K562 (cell line): ENCODE measurements around the gene HNRNPH3. TPM values are rescaled to one million over a fixed set of nuclear protein-coding genes. Genes with fewer than 3 reads are reported as not detected.

Source experiments
- ATAC-seq: fragments of 200-7000 bp; cut with Tn5 transposase; 3 replicates; pipeline ENCODE4 v1.9.1; 2020; ENCODE audit warnings: moderate library complexity
- BruUV-seq: library from RNA; stranded (reverse); fragments of 400-500 nt; replicated peaks from 2 replicates; lab custom pipeline; 2021; lab: Mats Ljungman, UMichigan
- CTCF ChIA-PET: fragments of 300-600 bp; formaldehyde crosslinking; extraction: SDS; loops from one replicate; lab custom pipeline; 2021; ENCODE audit warnings: low intra/inter-chr PET ratio; lab: Yijun Ruan, JAX
- POLR2A ChIA-PET: fragments of 300-600, 350-650 bp; sonication (Branson Sonifier 250); formaldehyde crosslinking; extraction: SDS; loops from one replicate; lab custom pipeline; 2021; ENCODE audit warnings: antibody characterized with exemption, inconsistent platforms; lab: Yijun Ruan, JAX
- DNase-seq, 4 experiments: peaks; one replicate each; pipeline versions ENCODE4 v3.0.0 to v3.0.0-alpha.2; 2011 to 2018; ENCODE audit warnings: low spot score in 3 of 4, mixed read lengths in 3 of 4; ENCODE audit errors: extremely low read depth in 1 of 4
- FAIRE-seq: peaks from 2 replicates; lab custom pipeline; 2011; peaks lifted over from hg19 to GRCh38; lab: Jason Lieb, UNC
- H2AFZ ChIP-seq: 2 replicates; pipeline ENCODE4 v1.6.0; 2011; ENCODE audit warnings: low read depth, low read length, control low read depth, inconsistent platforms
- H3K27ac ChIP-seq: fragments of 200-600 bp; 3 replicates; pipeline ENCODE4 v1.8.0; 2011; ENCODE audit warnings: low read depth, mild to moderate bottlenecking, control low read depth, inconsistent platforms, low read length, moderate library complexity, mixed read lengths; ENCODE audit errors: extremely low read depth
- H3K27me3 ChIP-seq, 2 experiments: fragments of 300-600 bp in 1 of 2; 2 replicates in 1 of 2; 3 replicates in 1 of 2; pipeline versions ENCODE4 v1.6.0 to v1.8.0; 2011; ENCODE audit warnings: inconsistent platforms in 2 of 2, low read length in 2 of 2, mild to moderate bottlenecking in 1 of 2, mixed read lengths in 1 of 2, moderate library complexity in 1 of 2; ENCODE audit not compliant: control insufficient read depth in 2 of 2, insufficient read depth in 2 of 2
- H3K36me3 ChIP-seq: fragments of 300-600 bp; 3 replicates; pipeline ENCODE4 v1.8.0; 2011; ENCODE audit warnings: mild to moderate bottlenecking, low read length, inconsistent platforms; ENCODE audit not compliant: control insufficient read depth, insufficient read depth
- H3K4me1 ChIP-seq, 2 experiments: fragments of 200-600 bp in 1 of 2; replicated peaks in 1 of 2; 2 replicates in 1 of 2; 3 replicates in 1 of 2; pipeline versions ENCODE4 v1.5.1 to v1.8.0; 2011; ENCODE audit warnings: inconsistent platforms in 2 of 2, low read length in 2 of 2, mild to moderate bottlenecking in 1 of 2, mixed read lengths in 1 of 2, moderate library complexity in 1 of 2; ENCODE audit not compliant: control insufficient read depth in 2 of 2, insufficient read depth in 2 of 2
- H3K4me2 ChIP-seq: 2 replicates; pipeline ENCODE4 v1.6.1; 2011; ENCODE audit warnings: low read length, control low read depth, inconsistent platforms, mixed read lengths; ENCODE audit not compliant: insufficient read depth
- H3K4me3 ChIP-seq: fragments of 200-600 bp; sonication (generic), shearing (Covaris generic); 2 replicates; pipeline ENCODE4 v1.5.1; 2016; ENCODE audit warnings: control low read depth, inconsistent platforms
- H3K79me2 ChIP-seq: fragments of 200-600 bp; 3 replicates; pipeline ENCODE4 v1.8.0; 2011; ENCODE audit warnings: low read length, inconsistent platforms; ENCODE audit not compliant: control insufficient read depth, insufficient read depth
- H3K9ac ChIP-seq, 2 experiments: 2 replicates each; pipeline versions ENCODE4 v1.6.0 to v1.6.1; 2011; ENCODE audit warnings: low read depth in 2 of 2, low read length in 2 of 2, control low read depth in 1 of 2, inconsistent platforms in 1 of 2, mild to moderate bottlenecking in 1 of 2, mixed read lengths in 1 of 2; ENCODE audit not compliant: insufficient read depth in 1 of 2
- H3K9me1 ChIP-seq: one replicate; pipeline ENCODE4 v1.6.0; 2011; ENCODE audit warnings: inconsistent platforms, mild to moderate bottlenecking, low read length, moderate library complexity; ENCODE audit not compliant: control insufficient read depth, insufficient read depth
- H3K9me3 ChIP-seq: replicated peaks from 2 replicates; pipeline ENCODE4 v1.5.1; 2011; ENCODE audit warnings: low read depth, low read length, inconsistent platforms; ENCODE audit not compliant: control insufficient read depth, insufficient read depth
- H4K20me1 ChIP-seq: replicated peaks from 2 replicates; pipeline ENCODE4 v1.6.1; 2011; ENCODE audit warnings: low read length, inconsistent platforms, mixed read lengths; ENCODE audit not compliant: control insufficient read depth, insufficient read depth
- CBFB ChIP-seq: sonication (generic); formaldehyde crosslinking; IDR thresholded peaks from 2 replicates; pipeline ENCODE4 v1.4.0; 2020; ENCODE audit warnings: mild to moderate bottlenecking, missing genetic modification reagents
- CGGBP1 ChIP-seq: fragments of 250-450 bp; sonication (Bioruptor Pico); IDR thresholded peaks from 2 replicates; pipeline ENCODE4 v1.9.0; 2021; ENCODE audit warnings: mild to moderate bottlenecking
- FOXA1 ChIP-seq: fragments of 450-650 bp; IDR thresholded peaks from 2 replicates; pipeline ENCODE4 v1.6.1; 2016; ENCODE audit warnings: mild to moderate bottlenecking, borderline replicate concordance
- HIVEP1 ChIP-seq: fragments of 250-450 bp; sonication (Bioruptor Pico); IDR thresholded peaks from 2 replicates; pipeline ENCODE4 v1.4.0; 2020; ENCODE audit warnings: mild to moderate bottlenecking
- KAT8 ChIP-seq: fragments of 450-650 bp; IDR thresholded peaks from 2 replicates; pipeline ENCODE4 v1.6.1; 2016; ENCODE audit warnings: low read depth, mild to moderate bottlenecking
- KDM4B ChIP-seq, 2 experiments: fragments of 450-650 bp in 1 of 2; sonication (generic) in 1 of 2; IDR thresholded peaks; 2 replicates each; pipeline ENCODE4 v1.6.1; 2016 to 2017; ENCODE audit warnings: borderline replicate concordance in 2 of 2, antibody characterized with exemption in 1 of 2, low read depth in 1 of 2, mild to moderate bottlenecking in 1 of 2
- MBD2 ChIP-seq: sonication (generic); IDR thresholded peaks from 2 replicates; pipeline ENCODE4 v1.6.1; 2016; ENCODE audit warnings: low read depth, borderline replicate concordance
- MEF2A ChIP-seq: IDR thresholded peaks from 2 replicates; pipeline ENCODE4 v1.6.1; 2011; ENCODE audit warnings: low read depth, mild to moderate bottlenecking, low read length, moderate library complexity; ENCODE audit not compliant: control insufficient read depth
- NFYB ChIP-seq: IDR thresholded peaks from 2 replicates; pipeline ENCODE4 v1.6.1; 2011; ENCODE audit warnings: mild to moderate bottlenecking, moderate library complexity; ENCODE audit not compliant: insufficient read length; ENCODE audit errors: extremely low read depth
- POLR3A ChIP-seq: IDR thresholded peaks from 2 replicates; pipeline ENCODE4 v1.6.1; 2011; ENCODE audit warnings: borderline replicate concordance, mild to moderate bottlenecking, moderate library complexity; ENCODE audit not compliant: insufficient read length, insufficient read depth; ENCODE audit errors: extremely low read depth
- TOE1 ChIP-seq, 2 experiments: fragments of 450-650 bp in 1 of 2; sonication (generic) in 1 of 2; formaldehyde crosslinking in 1 of 2; IDR thresholded peaks; 2 replicates each; pipeline versions ENCODE4 v1.7.1 to v1.8.0; 2016 to 2022; ENCODE audit warnings: borderline replicate concordance in 2 of 2, mild to moderate bottlenecking in 2 of 2, antibody characterized with exemption in 1 of 2, inconsistent platforms in 1 of 2, low read depth in 1 of 2, missing genetic modification reagents in 1 of 2, moderate library complexity in 1 of 2
- WGBS: fragments of 100-300 bp; shearing (Covaris generic); methylation state at CpG from one replicate; pipeline ENCODE4 v1.1.6; 2016; ENCODE audit warnings: low coverage, mixed read lengths; ENCODE audit not compliant: insufficient coverage; ENCODE audit errors: missing lambda C conversion rate; 5-methylcytosine and 5-hydroxymethylcytosine counted together
- in situ Hi-C: fragments of 300-500 bp; cut with MboI; formaldehyde crosslinking; loops from 4 replicates; pipeline ENCODE4 v1.15.0; 2018; ENCODE audit warnings: inconsistent platforms, mixed read lengths
- intact Hi-C: fragments of 100-400 bp; cut with micrococcal nuclease; formaldehyde crosslinking; loops from 2 replicates; pipeline ENCODE4 v1.14.2; 2022
- polyA plus RNA-seq, 8 experiments: library from polyadenylated mRNA; depleted of rRNA in 4 of 8; stranded (reverse) in 5 of 8; unstranded in 3 of 8; fragments of >200 nt; fragmentation: Nextera tagmentation in 2 of 8; fragmentation: Illumina TruSeq in 1 of 8; extraction: Ambion mirVana in 2 of 8; extraction: Trizol in 1 of 8; gene quantifications; 2 replicates each; pipeline versions ENCODE4 v1.2.1 to v1.2.3, GENCODE V29; 2011 to 2014; ENCODE audit warnings: inconsistent platforms in 1 of 8, missing spikeins in 1 of 8
- total RNA-seq, 7 experiments: library from RNA; depleted of rRNA in 6 of 7; stranded (reverse); fragments of >200 nt in 6 of 7; fragmentation: Illumina TruSeq in 2 of 7; extraction: Trizol in 2 of 7; gene quantifications; 2 replicates each; pipeline versions ENCODE4 v1.2.1 to v1.2.3, GENCODE V29; 2011 to 2021; ENCODE audit warnings: low replicate concordance in 1 of 7
- TF ChIP-seq, protein P1 (sequence below): sonication (generic); formaldehyde crosslinking; IDR thresholded peaks from 2 replicates; pipeline ENCODE4 v1.8.0; 2022; ENCODE audit warnings: mild to moderate bottlenecking, low read depth, missing genetic modification reagents

Gene HNRNPH3
- total and polyA plus RNA-seq, 9 of the 15 experiments (the other 6 are each of a cell fraction or from before 2014, with no cell fraction given): 52.8 to 562 (median 152) TPM

GRCh38 chr10:68362590-68362989, 30.7 kb downstream of the HNRNPH3 start:
- Histone ChIP-seq H3K4me2 (no peak overlapping the region), H4K20me1 (no peaks in the 10 kb centered on the region), H3K4me1 (no peaks in the 10 kb centered on the region), H3K9me1 (no peaks in the 10 kb centered on the region), H3K27me3 (no peaks in the 10 kb centered on the region), H3K9ac (no peak overlapping the region), H3K36me3 (peaks cover 42% of the 10 kb centered on the region), H3K9me3 (no peaks in the 10 kb centered on the region), H3K79me2 (no peaks in the 10 kb centered on the region), H2AFZ (no peak overlapping the region), H3K4me3 (no peak overlapping the region), H3K27ac (no peak overlapping the region)
- ChIA-PET POLR2A (interaction anchor here (0.7 to 2.4 kb wide), 5 partner anchors 8 to 965 kb away, joined by 3 to 16 read pairs (median 4); partner anchors contain the start of genes HNRNPH3 and PBLD), CTCF (no interaction called here)
- no TSS peak for BruUV-seq
- FAIRE-seq (no peak), DNase-seq (no peak), ATAC-seq (no peak)
- WGBS: 83% methylated on average over 3 of the region's 3 CpGs
- in situ Hi-C loops: no loop called here
- TF ChIP-seq TOE1 (IDR thresholded peaks at IDR 0.05; ENCODE audit: borderline replicate concordance) (no peak), TOE1 (CRISPR knock-in tag; IDR thresholded peaks at IDR 0.05; ENCODE audit: borderline replicate concordance, low read depth) (no peak), FOXA1 (no peak), KAT8 (no peak), CBFB (CRISPR knock-in tag) (no peak), KDM4B (IDR thresholded peaks at IDR 0.05; ENCODE audit: borderline replicate concordance in 2 of 2, low read depth in 1 of 2) (no peak), MBD2 (no peak), CGGBP1 (CRISPR knock-in tag) (no peak), POLR3A (no peak), NFYB (no peak), MEF2A (no peak), HIVEP1 (no peak)
- TF ChIP-seq, protein P1, sequence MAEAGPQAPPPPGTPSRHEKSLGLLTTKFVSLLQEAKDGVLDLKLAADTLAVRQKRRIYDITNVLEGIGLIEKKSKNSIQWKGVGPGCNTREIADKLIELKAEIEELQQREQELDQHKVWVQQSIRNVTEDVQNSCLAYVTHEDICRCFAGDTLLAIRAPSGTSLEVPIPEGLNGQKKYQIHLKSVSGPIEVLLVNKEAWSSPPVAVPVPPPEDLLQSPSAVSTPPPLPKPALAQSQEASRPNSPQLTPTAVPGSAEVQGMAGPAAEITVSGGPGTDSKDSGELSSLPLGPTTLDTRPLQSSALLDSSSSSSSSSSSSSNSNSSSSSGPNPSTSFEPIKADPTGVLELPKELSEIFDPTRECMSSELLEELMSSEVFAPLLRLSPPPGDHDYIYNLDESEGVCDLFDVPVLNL (CRISPR knock-in tag): no peak
- intact Hi-C loops: no loop called here
